ENCODE results near the gene SNX9. TPM values are rescaled to one million over a fixed set of nuclear protein-coding genes. Genes with fewer than 3 reads are reported as not detected.

SNX9 gene
- total RNA-seq, 1 experiment from 2014 or later, result 24.8 TPM

DNA sequence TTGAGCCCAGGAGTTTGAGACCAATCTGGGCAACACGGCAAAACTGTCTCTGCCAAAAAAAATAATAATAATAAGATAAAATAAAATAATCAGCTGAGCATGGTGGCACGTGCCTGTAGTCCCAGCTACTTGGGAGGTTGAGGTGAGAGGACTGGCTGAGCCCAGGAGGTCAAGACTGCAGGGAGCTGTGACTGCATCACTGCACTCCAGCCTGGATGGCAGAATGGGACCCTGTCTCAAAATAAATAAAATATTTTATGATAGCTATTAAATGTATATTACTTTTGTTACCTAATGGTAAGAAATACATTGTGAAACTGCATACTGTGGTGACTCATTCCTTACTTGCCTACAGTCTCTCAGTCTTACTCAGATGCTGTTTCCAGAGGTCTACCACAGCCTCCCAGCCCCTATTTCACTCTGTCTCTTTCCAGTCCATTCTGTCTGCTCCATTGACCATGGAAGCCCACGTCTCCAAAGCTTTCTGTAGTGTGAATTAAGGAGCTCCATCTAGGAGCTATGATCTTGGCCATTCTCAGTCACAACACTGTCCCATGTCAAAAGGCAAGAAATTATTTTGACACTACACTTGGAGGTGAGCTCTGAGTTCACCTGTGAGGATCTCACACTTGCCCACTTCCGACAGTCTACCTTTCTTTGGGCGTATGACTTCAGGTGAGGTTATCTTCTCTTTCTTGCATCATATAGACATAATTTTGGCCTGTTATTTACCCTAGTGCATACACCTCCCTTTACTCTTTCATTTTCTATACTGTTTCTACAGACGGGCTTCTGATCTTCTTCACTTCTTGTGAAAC, 22.4 kb upstream of the SNX9 start:
- TF ChIP-seq EZH2 (IDR thresholded peaks at IDR 0.05; ENCODE audit: borderline replicate concordance, low read depth, low read length, poor library complexity, severe bottlenecking), result no peak
- TF ChIP-seq, protein P1, sequence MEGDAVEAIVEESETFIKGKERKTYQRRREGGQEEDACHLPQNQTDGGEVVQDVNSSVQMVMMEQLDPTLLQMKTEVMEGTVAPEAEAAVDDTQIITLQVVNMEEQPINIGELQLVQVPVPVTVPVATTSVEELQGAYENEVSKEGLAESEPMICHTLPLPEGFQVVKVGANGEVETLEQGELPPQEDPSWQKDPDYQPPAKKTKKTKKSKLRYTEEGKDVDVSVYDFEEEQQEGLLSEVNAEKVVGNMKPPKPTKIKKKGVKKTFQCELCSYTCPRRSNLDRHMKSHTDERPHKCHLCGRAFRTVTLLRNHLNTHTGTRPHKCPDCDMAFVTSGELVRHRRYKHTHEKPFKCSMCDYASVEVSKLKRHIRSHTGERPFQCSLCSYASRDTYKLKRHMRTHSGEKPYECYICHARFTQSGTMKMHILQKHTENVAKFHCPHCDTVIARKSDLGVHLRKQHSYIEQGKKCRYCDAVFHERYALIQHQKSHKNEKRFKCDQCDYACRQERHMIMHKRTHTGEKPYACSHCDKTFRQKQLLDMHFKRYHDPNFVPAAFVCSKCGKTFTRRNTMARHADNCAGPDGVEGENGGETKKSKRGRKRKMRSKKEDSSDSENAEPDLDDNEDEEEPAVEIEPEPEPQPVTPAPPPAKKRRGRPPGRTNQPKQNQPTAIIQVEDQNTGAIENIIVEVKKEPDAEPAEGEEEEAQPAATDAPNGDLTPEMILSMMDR (conservative IDR thresholded peaks at IDR 0.05; ENCODE audit: low read depth, low read length), result no peak
- Histone ChIP-seq H3K27me3 (replicated peaks; ENCODE audit: insufficient read depth, low read depth, low read length, poor library complexity) (no peaks in the 10 kb centered on the region), H3K4me1 (ENCODE audit: insufficient read depth, low read length, poor library complexity, severe bottlenecking) (no peaks in the 10 kb centered on the region), H3K36me3 (ENCODE audit: insufficient read depth, low read length, poor library complexity, severe bottlenecking) (no peaks in the 10 kb centered on the region), H3K27ac (ENCODE audit: low read depth, low read length, poor library complexity, severe bottlenecking) (no peak overlapping the region), H3K4me3 (ENCODE audit: low read depth, low read length, poor library complexity, severe bottlenecking) (no peak overlapping the region), H3K9me3 (ENCODE audit: low read depth, low read length, poor library complexity, severe bottlenecking) (no peaks in the 10 kb centered on the region)
- DNase-seq (ENCODE audit: low spot score), result no peak
- BruUV-seq (replicated peaks), result no TSS peak
- ChIA-PET CTCF (no interaction called here), POLR2A (ENCODE audit: low non-redundant PET) (no interaction called here)
- intact Hi-C loops (cut with micrococcal nuclease; ENCODE audit: unreplicated experiment), result no loop called here

DNA sequence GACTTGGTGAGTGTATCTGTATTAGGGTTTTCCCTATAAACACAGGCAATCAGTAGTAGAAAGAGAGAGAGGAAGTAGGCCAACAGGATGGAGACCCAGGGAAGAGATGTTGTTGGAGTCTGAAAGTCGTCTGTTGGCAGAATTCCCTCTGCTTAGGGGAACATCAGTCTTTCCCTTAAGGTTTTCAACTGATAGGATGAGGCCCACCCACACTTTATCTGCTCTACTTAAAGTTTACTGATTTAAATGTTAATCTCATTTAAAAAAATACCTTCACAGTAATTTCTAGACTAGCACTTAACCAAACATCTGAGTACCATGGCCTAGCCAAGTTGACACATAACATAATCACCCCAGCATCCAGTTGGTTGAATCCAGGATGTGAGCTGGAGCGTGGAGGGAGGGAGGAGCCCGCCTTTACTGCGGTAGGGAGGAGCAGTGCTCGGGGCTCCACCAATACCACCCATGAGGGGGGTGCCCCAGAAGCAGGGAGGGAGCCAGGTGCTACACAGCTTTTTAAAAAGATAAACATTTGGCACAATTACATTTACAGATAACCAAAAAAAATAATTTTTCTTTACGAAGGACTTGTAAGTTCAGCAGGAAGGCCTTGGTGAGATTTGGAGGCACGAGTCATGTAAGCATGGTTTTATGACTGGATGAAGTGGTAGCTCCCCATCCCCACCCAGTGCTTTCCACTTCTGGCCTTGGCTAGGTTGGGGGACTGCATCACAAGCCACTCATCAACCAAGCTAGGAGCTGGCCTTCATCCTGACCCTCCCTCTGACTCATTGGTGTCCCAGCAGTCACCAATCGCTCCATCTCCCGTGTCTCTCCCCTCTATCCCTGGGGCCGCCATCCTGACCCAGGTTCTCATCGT, 18.4 kb upstream of the SNX9 start:
- POLR2A ChIA-PET (ENCODE audit: low non-redundant PET), result no interaction called here
- H3K9me3 ChIP-seq (ENCODE audit: low read depth, low read length, poor library complexity, severe bottlenecking), result peaks cover 7% of the 10 kb centered on the region
- H3K4me1 ChIP-seq (ENCODE audit: insufficient read depth, low read length, poor library complexity, severe bottlenecking), result no peaks in the 10 kb centered on the region
- no TSS peak for BruUV-seq (replicated peaks)
- H3K36me3 ChIP-seq (ENCODE audit: insufficient read depth, low read length, poor library complexity, severe bottlenecking), result no peaks in the 10 kb centered on the region
- intact Hi-C loops (cut with micrococcal nuclease; ENCODE audit: unreplicated experiment), result no loop called here
- CTCF ChIA-PET, result no interaction called here
- H3K27me3 ChIP-seq (replicated peaks; ENCODE audit: insufficient read depth, low read depth, low read length, poor library complexity), result no peaks in the 10 kb centered on the region
- no peak overlapping the region for H3K27ac ChIP-seq (ENCODE audit: low read depth, low read length, poor library complexity, severe bottlenecking)
- H3K4me3 ChIP-seq (ENCODE audit: low read depth, low read length, poor library complexity, severe bottlenecking), result no peak overlapping the region
- TF ChIP-seq EZH2 (IDR thresholded peaks at IDR 0.05; ENCODE audit: borderline replicate concordance, low read depth, low read length, poor library complexity, severe bottlenecking), result no peak
- TF ChIP-seq, protein P1 (conservative IDR thresholded peaks at IDR 0.05; ENCODE audit: low read depth, low read length), result no peak
- DNase-seq (ENCODE audit: low spot score), result no peak

DNA sequence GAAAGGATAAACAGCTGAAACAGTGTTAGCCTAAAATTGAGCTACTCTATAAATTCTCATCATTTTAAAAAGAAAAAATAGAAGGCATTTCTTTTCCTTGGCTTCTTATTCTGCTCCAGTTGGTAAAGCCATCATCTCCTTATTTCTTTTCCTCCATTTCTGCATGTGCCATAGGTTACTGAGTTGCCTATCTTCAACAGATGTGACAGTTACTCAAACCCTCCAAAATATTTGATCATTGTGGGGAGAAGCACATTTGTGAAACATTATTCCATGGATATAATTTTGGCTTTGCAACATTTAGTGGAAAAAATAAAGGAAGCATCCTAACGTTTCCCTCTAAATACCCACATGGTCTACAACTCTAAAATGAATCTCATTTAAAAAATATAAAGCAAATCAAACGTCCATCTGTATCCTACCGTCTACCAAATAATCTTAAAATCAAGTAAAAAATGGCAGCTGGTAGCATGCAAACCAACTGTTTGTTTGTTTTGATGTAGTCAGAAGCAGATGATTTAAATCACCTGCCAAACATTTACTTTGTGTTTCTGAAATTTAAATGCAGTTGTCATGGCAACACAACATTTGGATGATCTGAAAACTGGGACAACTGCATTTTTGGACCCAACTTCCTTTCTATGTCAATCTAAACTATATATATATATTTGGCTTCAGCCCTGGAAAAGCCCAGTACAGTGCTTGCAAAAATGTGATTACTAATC, 16.8 kb upstream of the SNX9 start:
- no peak overlapping the region for H3K27ac ChIP-seq (ENCODE audit: low read depth, low read length, poor library complexity, severe bottlenecking)
- no peaks in the 10 kb centered on the region for H3K4me1 ChIP-seq (ENCODE audit: insufficient read depth, low read length, poor library complexity, severe bottlenecking)
- H3K36me3 ChIP-seq (ENCODE audit: insufficient read depth, low read length, poor library complexity, severe bottlenecking), result no peaks in the 10 kb centered on the region
- CTCF ChIA-PET, result no interaction called here
- no peak overlapping the region for H3K4me3 ChIP-seq (ENCODE audit: low read depth, low read length, poor library complexity, severe bottlenecking)
- no peak for TF ChIP-seq EZH2 (IDR thresholded peaks at IDR 0.05; ENCODE audit: borderline replicate concordance, low read depth, low read length, poor library complexity, severe bottlenecking)
- TF ChIP-seq, protein P1 (conservative IDR thresholded peaks at IDR 0.05; ENCODE audit: low read depth, low read length), result no peak
- peaks cover 7% of the 10 kb centered on the region for H3K9me3 ChIP-seq (ENCODE audit: low read depth, low read length, poor library complexity, severe bottlenecking)
- no TSS peak for BruUV-seq (replicated peaks)
- POLR2A ChIA-PET (ENCODE audit: low non-redundant PET), result no interaction called here
- no peak for DNase-seq (ENCODE audit: low spot score)
- H3K27me3 ChIP-seq (replicated peaks; ENCODE audit: insufficient read depth, low read depth, low read length, poor library complexity), result no peaks in the 10 kb centered on the region
- intact Hi-C loops (cut with micrococcal nuclease; ENCODE audit: unreplicated experiment), result no loop called here
